HepG2 (cell line): ENCODE measurements around the gene TSGA10IP. TPM values are rescaled to one million over a fixed set of nuclear protein-coding genes. Genes with fewer than 3 reads are reported as not detected.
A peak's percentile ranks its signal among the peaks of the same experiment; 100 is the strongest.

ENCODE experiments used
- CTCF ChIP-seq: sonication (generic); formaldehyde crosslinking; IDR thresholded peaks from 2 replicates; pipeline ENCODE4 v1.5.0; 2020; ENCODE audit warnings: mild to moderate bottlenecking, missing genetic modification reagents, moderate library complexity
- FOXJ3 ChIP-seq: sonication (generic); formaldehyde crosslinking; IDR thresholded peaks from 2 replicates; pipeline ENCODE4 v1.4.0; 2020; ENCODE audit warnings: missing genetic modification reagents, mild to moderate bottlenecking, borderline replicate concordance
- HNF4G ChIP-seq, 2 experiments: sonication (generic) in 1 of 2; formaldehyde crosslinking in 1 of 2; IDR thresholded peaks; 2 replicates each; pipeline versions ENCODE4 v1.4.0 to v1.6.1; 2011 to 2020; ENCODE audit warnings: borderline replicate concordance in 2 of 2, low read depth in 2 of 2, mild to moderate bottlenecking in 2 of 2, low read length in 1 of 2, missing genetic modification reagents in 1 of 2, moderate library complexity in 1 of 2
- MTA3 ChIP-seq: sonication (generic); formaldehyde crosslinking; IDR thresholded peaks from 2 replicates; pipeline ENCODE4 v1.4.0; 2020; ENCODE audit warnings: missing genetic modification reagents
- NAIF1 ChIP-seq: sonication (generic); formaldehyde crosslinking; IDR thresholded peaks from 2 replicates; pipeline ENCODE4 v1.5.0; 2020; ENCODE audit warnings: mild to moderate bottlenecking, missing genetic modification reagents, borderline replicate concordance
- RXRA ChIP-seq: sonication (generic); formaldehyde crosslinking; IDR thresholded peaks from 2 replicates; pipeline ENCODE4 v1.5.1; 2020; ENCODE audit warnings: missing genetic modification reagents
- SUZ12 ChIP-seq: fragments of 150-350 bp; IDR thresholded peaks from 2 replicates; pipeline ENCODE4 v1.6.1; 2014; ENCODE audit warnings: low read depth, low read length
- ZFY ChIP-seq: sonication (generic); formaldehyde crosslinking; IDR thresholded peaks from 2 replicates; pipeline ENCODE4 v1.4.0; 2020; ENCODE audit warnings: missing genetic modification reagents
- ZKSCAN1 ChIP-seq: fragments of 150-350 bp; IDR thresholded peaks from 2 replicates; pipeline ENCODE4 v1.6.1; 2014; ENCODE audit warnings: low read length
- ZNF292 ChIP-seq: sonication (generic); formaldehyde crosslinking; IDR thresholded peaks from 2 replicates; pipeline ENCODE4 v1.8.1; 2022; ENCODE audit warnings: mild to moderate bottlenecking, low read depth, missing genetic modification reagents, borderline replicate concordance
- ZNF605 ChIP-seq: sonication (generic); formaldehyde crosslinking; IDR thresholded peaks from 2 replicates; pipeline ENCODE4 v1.8.0; 2022; ENCODE audit warnings: mild to moderate bottlenecking, missing genetic modification reagents
- ZNF614 ChIP-seq: IDR thresholded peaks from 2 replicates; pipeline ENCODE4 v1.6.1; 2018; ENCODE audit warnings: missing biosample characterization, missing genetic modification reagents, inconsistent platforms, borderline replicate concordance
- polyA plus RNA-seq, 8 experiments: library from polyadenylated mRNA; depleted of rRNA in 3 of 8; stranded (reverse) in 7 of 8; unstranded in 1 of 8; fragments of >200 nt; fragmentation: Illumina TruSeq in 4 of 8; extraction: Trizol in 4 of 8; gene quantifications; 2 replicates each; pipeline versions ENCODE4 v1.2.1 to v1.2.3, GENCODE V29; 2011 to 2016; ENCODE audit warnings: low read depth in 4 of 8, missing spikeins in 1 of 8, mixed read lengths in 1 of 8; ENCODE audit not compliant: insufficient read depth in 1 of 8
- total RNA-seq, 5 experiments: library from RNA; depleted of rRNA; stranded (reverse); fragments of >200 nt; fragmentation: Illumina TruSeq; extraction: Trizol; gene quantifications; 2 replicates each; pipeline ENCODE4 v1.2.3, GENCODE V29; 2016; ENCODE audit warnings: low read depth in 1 of 5
- TF ChIP-seq, protein P1 (sequence below): sonication (generic); formaldehyde crosslinking; IDR thresholded peaks from 2 replicates; pipeline ENCODE4 v1.4.0; 2020; ENCODE audit warnings: mild to moderate bottlenecking, missing genetic modification reagents
- TF ChIP-seq, protein P2 (sequence below): sonication (generic); formaldehyde crosslinking; IDR thresholded peaks from 2 replicates; pipeline ENCODE4 v1.4.0; 2020; ENCODE audit warnings: missing genetic modification reagents
- TF ChIP-seq, protein P3 (sequence below): sonication (generic); formaldehyde crosslinking; IDR thresholded peaks from 2 replicates; pipeline ENCODE4 v1.9.0; 2022; ENCODE audit warnings: low read depth, missing genetic modification reagents

Gene TSGA10IP
- total and polyA plus RNA-seq, 2 of the 13 experiments (the other 11 are each of a cell fraction or from before 2014, with no cell fraction given) = not detected

DNA sequence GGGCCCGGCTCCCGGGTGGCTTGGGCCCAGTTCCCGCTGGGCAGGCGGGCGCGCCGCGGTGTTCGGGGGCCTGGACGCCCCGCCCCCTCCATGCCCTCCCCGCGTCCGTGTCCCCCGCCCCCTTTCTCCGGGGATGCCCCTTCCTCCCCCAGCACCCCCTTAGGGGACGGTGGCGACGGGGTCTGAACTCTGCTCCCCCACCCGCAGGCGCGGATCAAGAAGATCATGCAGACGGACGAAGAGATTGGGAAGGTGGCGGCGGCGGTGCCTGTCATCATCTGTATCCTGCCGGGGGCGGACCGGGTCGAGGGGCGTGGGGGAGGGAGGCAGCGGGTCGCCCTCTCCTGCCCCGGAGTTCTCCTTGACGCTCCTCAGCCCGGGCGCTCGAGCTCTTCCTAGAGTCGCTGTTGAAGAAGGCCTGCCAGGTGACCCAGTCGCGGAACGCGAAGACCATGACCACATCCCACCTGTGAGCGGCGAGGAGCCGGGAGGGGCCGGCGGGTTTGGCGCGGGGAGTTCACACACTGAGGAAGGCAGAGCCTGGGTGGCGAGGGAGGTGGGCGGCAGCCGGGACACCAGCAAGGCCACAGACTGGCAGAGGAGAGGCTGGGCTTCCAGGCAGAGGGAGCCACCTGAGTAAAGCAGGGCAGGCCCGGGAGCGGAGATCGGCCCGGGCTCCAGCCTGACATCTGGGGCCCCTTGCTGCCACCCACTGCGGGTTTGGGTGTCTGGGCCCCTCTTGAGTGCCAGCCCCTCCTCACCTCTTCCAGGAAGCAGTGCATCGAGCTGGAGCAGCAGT, 25.5 kb upstream of the TSGA10IP start (continued):
- TF ChIP-seq, protein P1, sequence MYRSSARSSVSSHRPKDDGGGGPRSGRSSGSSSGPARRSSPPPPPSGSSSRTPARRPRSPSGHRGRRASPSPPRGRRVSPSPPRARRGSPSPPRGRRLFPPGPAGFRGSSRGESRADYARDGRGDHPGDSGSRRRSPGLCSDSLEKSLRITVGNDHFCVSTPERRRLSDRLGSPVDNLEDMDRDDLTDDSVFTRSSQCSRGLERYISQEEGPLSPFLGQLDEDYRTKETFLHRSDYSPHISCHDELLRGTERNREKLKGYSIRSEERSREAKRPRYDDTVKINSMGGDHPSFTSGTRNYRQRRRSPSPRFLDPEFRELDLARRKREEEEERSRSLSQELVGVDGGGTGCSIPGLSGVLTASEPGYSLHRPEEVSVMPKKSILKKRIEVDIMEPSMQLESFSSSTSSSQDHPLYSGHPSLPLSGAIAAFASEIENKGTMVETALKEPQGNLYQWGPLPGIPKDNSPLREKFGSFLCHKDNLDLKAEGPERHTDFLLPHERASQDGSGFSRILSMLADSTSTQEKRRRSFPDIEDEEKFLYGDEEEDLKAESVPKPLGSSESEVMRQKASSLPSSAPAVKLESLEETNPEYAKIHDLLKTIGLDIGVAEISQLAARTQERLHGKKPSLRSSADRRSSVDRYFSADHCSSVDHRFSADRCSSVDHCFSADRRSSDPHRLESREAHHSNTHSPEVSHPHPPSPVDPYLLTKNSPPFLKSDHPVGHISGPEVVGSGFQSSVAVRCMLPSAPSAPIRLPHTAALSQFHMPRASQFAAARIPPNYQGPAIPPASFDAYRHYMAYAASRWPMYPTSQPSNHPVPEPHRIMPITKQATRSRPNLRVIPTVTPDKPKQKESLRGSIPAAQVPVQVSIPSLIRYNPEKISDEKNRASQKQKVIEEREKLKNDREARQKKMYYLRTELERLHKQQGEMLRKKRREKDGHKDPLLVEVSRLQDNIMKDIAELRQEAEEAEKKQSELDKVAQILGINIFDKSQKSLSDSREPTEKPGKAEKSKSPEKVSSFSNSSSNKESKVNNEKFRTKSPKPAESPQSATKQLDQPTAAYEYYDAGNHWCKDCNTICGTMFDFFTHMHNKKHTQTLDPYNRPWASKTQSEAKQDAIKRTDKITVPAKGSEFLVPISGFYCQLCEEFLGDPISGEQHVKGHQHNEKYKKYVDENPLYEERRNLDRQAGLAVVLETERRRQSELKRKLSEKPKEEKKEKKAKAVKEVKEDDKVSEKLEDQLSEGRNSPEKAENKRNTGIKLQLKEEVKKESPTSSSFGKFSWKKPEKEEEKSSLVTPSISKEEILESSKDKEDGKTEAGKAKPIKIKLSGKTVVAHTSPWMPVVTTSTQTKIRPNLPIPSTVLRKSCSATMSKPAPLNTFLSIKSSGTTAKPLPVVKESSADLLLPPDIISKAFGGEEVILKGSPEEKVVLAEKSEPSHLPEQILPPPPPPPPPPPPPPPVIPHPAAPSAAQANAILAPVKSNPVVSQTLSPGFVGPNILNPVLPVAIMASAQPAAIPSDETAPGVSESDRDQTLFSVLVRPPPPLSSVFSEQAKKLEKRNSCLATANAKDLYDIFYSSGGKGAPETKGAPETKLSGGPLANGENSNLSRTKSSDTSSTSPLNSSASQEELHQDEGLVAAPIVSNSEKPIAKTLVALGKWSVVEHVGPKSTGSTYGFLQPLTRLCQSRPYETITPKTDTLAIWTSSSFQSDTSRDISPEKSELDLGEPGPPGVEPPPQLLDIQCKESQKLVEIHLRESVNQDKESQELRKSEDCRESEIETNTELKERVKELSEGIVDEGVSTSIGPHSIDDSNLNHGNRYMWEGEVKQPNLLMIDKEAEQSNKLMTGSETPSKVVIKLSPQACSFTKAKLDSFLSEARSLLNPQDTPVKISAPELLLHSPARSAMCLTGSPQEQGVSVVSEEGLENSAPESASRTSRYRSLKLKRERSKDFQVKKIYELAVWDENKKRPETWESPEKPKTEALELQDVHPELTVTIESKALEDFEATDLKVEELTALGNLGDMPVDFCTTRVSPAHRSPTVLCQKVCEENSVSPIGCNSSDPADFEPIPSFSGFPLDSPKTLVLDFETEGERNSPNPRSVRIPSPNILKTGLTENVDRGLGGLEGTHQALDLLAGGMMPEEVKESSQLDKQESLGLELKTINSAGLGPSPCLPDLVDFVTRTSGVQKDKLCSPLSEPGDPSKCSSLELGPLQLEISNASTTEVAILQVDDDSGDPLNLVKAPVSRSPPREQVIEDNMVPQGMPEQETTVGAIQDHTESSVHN (CRISPR knock-in tag) = no peak
- no peak for TF ChIP-seq ZNF605 (CRISPR knock-in tag)
- no peak for TF ChIP-seq FOXJ3
- TF ChIP-seq CTCF (CRISPR knock-in tag) = no peak
- TF ChIP-seq, protein P2, sequence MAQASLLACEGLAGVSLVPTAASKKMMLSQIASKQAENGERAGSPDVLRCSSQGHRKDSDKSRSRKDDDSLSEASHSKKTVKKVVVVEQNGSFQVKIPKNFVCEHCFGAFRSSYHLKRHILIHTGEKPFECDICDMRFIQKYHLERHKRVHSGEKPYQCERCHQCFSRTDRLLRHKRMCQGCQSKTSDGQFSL = 0 out of 2 replicates have a peak, but pooled peaks have one; percentile 7
- TF ChIP-seq ZNF292 = 0 out of 2 replicates have a peak, but pooled peaks have one; percentile 18
- TF ChIP-seq, protein P3, sequence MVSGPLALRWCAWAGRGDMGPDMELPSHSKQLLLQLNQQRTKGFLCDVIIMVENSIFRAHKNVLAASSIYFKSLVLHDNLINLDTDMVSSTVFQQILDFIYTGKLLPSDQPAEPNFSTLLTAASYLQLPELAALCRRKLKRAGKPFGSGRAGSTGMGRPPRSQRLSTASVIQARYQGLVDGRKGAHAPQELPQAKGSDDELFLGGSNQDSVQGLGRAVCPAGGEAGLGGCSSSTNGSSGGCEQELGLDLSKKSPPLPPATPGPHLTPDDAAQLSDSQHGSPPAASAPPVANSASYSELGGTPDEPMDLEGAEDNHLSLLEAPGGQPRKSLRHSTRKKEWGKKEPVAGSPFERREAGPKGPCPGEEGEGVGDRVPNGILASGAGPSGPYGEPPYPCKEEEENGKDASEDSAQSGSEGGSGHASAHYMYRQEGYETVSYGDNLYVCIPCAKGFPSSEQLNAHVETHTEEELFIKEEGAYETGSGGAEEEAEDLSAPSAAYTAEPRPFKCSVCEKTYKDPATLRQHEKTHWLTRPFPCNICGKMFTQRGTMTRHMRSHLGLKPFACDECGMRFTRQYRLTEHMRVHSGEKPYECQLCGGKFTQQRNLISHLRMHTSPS (CRISPR knock-in tag) = no peak
- TF ChIP-seq SUZ12 = no peak
- TF ChIP-seq RXRA (CRISPR knock-in tag) = no peak
- TF ChIP-seq MTA3 = no peak
- no peak; the same call in 1 of the 2 replicates for TF ChIP-seq ZFY
- TF ChIP-seq HNF4G (IDR thresholded peaks at IDR 0.05; ENCODE audit: borderline replicate concordance, low read depth, low read length) = no peak
- no peak for TF ChIP-seq HNF4G (CRISPR knock-in tag; IDR thresholded peaks at IDR 0.05; ENCODE audit: borderline replicate concordance, low read depth)
- no peak for TF ChIP-seq ZNF614 (CRISPR knock-in tag)
- no peak for TF ChIP-seq NAIF1 (CRISPR knock-in tag)
- no peak for TF ChIP-seq ZKSCAN1
